ENCODE results near the gene XYLB.

GRCh38 chr3:38455639-38456430 is 109.2 kb downstream of the XYLB start:
- TF ChIP-seq CTCF (IDR thresholded peaks at IDR 0.05 in 8 of 11, conservative IDR thresholded peaks at IDR 0.05 in 3 of 11) (no peak), POLR2A (IDR thresholded peaks at IDR 0.05) (no peak), POLR2AphosphoS5 (IDR thresholded peaks at IDR 0.05) (peak in 2 of 3 donors; percentile 5 to 47)
